Lower leg skin (tissue), 3 donors: ENCODE results near the gene STRIP1.

Source experiments
- POLR2A ChIP-seq, 2 donors: fragments of 450-650 bp; IDR thresholded peaks; one replicate each; pipeline ENCODE4 v1.6.1; 2016 to 2017; ENCODE audit warnings: antibody characterized with exemption in 2 of 2, mild to moderate bottlenecking in 1 of 2, moderate library complexity in 1 of 2
- TF ChIP-seq, protein P1 (sequence below), 3 donors: fragments of 450-650 bp; IDR thresholded peaks; one replicate each; pipeline ENCODE4 v1.5.1; 2016; ENCODE audit warnings: antibody characterized with exemption in 3 of 3, mild to moderate bottlenecking in 3 of 3, moderate library complexity in 2 of 3

DNA sequence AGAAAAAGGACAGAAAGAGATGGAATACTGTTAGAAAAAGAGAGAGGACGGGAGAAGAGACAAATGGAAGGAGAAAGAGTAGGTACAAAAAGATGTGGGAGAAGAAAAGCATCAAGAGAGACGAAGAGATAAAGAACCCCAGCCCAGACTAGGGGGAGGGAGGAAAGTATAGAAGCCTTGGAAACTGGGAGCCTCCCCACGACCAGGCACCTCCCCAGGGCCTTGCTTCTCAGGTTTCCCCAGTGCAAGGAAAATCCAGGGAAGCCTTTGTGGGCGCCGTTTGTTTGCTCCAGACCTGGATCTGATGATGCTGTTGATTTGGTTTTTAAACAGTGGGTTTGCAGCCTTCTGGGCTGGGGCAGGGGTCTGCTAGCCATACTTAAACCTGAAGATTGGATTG lies 51.2 kb downstream of the STRIP1 start:
- TF ChIP-seq, protein P1, sequence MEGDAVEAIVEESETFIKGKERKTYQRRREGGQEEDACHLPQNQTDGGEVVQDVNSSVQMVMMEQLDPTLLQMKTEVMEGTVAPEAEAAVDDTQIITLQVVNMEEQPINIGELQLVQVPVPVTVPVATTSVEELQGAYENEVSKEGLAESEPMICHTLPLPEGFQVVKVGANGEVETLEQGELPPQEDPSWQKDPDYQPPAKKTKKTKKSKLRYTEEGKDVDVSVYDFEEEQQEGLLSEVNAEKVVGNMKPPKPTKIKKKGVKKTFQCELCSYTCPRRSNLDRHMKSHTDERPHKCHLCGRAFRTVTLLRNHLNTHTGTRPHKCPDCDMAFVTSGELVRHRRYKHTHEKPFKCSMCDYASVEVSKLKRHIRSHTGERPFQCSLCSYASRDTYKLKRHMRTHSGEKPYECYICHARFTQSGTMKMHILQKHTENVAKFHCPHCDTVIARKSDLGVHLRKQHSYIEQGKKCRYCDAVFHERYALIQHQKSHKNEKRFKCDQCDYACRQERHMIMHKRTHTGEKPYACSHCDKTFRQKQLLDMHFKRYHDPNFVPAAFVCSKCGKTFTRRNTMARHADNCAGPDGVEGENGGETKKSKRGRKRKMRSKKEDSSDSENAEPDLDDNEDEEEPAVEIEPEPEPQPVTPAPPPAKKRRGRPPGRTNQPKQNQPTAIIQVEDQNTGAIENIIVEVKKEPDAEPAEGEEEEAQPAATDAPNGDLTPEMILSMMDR (IDR thresholded peaks at IDR 0.05) = no peak
- TF ChIP-seq POLR2A (IDR thresholded peaks at IDR 0.05) = no peak
